HUES6 (cell line): ENCODE results near the gene MTOR.

ENCODE experiments used
- H3K27ac ChIP-seq: 2 replicates; pipeline ENCODE4 v1.7.0; 2013; ENCODE audit warnings: low read depth, mild to moderate bottlenecking, low read length, inconsistent platforms
- H3K27me3 ChIP-seq: 2 replicates; pipeline ENCODE4 v1.6.1; 2013; ENCODE audit warnings: low read length; ENCODE audit not compliant: control insufficient read depth, insufficient read depth
- H3K36me3 ChIP-seq: 2 replicates; pipeline ENCODE4 v1.6.1; 2013; ENCODE audit warnings: low read length; ENCODE audit not compliant: control insufficient read depth, insufficient read depth
- H3K4me1 ChIP-seq: 2 replicates; pipeline ENCODE4 v1.6.1; 2013; ENCODE audit warnings: low read length; ENCODE audit not compliant: control insufficient read depth, insufficient read depth
- H3K4me3 ChIP-seq: 2 replicates; pipeline ENCODE4 v1.5.1; 2013; ENCODE audit warnings: low read depth, low read length
- H3K9ac ChIP-seq: one replicate; pipeline ENCODE4 v1.6.1; 2013; ENCODE audit warnings: mild to moderate bottlenecking, low read length
- H3K9me3 ChIP-seq: 2 replicates; pipeline ENCODE4 v1.6.1; 2013; ENCODE audit warnings: low read depth, low read length; ENCODE audit not compliant: control insufficient read depth, insufficient read depth

Gene MTOR

DNA sequence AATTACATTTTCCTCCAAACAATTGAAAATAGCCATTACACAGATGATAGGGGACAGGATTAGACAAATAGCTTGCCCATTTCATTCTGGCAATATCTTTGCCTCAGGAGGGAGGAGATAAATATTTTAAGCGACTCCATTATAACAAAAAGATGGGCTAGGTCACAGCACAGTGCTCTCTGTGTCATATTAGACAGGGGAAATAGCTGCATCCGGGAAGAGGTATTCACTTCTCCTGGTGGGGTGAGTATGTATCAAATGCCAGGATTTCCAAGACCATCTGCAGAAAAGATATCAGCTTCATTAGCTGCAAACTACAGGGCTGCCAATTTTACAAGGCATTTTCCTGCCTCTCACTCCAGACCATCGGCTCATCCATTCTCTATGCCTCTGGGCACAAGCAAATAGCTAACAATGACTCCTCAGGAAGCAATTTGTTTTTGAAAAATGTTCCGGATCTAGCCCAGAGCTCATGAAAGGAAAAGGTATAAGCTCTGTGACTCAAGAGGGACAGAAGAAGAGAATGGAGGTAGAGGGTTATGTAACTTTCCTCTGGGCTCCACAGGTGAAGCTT is 115.1 kb downstream of the MTOR start:
- H3K36me3 ChIP-seq: peaks cover 84% of the 10 kb centered on the region
- no peaks in the 10 kb centered on the region for H3K27me3 ChIP-seq
- H3K9ac ChIP-seq: no peak overlapping the region
- no peaks in the 10 kb centered on the region for H3K9me3 ChIP-seq
- H3K27ac ChIP-seq: no peak overlapping the region
- no peak overlapping the region for H3K4me3 ChIP-seq
- H3K4me1 ChIP-seq: 0 out of 2 replicates have a peak, but pooled peaks cover 10% of the 10 kb centered on the region

GRCh38 chr1:11145741-11146140 is 116.6 kb downstream of the MTOR start:
- Histone ChIP-seq H3K4me1 (0 out of 2 replicates have a peak, but pooled peaks cover 10% of the 10 kb centered on the region), H3K27ac (no peak overlapping the region), H3K9ac (no peak overlapping the region), H3K9me3 (no peaks in the 10 kb centered on the region), H3K27me3 (no peaks in the 10 kb centered on the region), H3K36me3 (peaks cover 74% of the 10 kb centered on the region), H3K4me3 (no peak overlapping the region)

- Histone ChIP-seq H3K27ac (no peak overlapping the region), H3K27me3 (no peaks in the 10 kb centered on the region), H3K36me3 (peaks cover 75% of the 10 kb centered on the region)
Measured at GRCh38 chr1:11144570-11145256, 117.6 kb downstream of the MTOR start.

GRCh38 chr1:11143907-11144306 is 118.4 kb downstream of the MTOR start:
- H3K4me3 ChIP-seq: no peak overlapping the region
- H3K4me1 ChIP-seq: 0 out of 2 replicates have a peak, but pooled peaks cover 10% of the 10 kb centered on the region
- no peaks in the 10 kb centered on the region for H3K27me3 ChIP-seq
- H3K36me3 ChIP-seq: peaks cover 74% of the 10 kb centered on the region
- H3K27ac ChIP-seq: no peak overlapping the region
- H3K9me3 ChIP-seq: no peaks in the 10 kb centered on the region
- no peak overlapping the region for H3K9ac ChIP-seq

More at GRCh38 chr1:11144570-11145256, 117.6 kb downstream of the MTOR start:
- H3K9ac ChIP-seq: no peak overlapping the region
- no peaks in the 10 kb centered on the region for H3K9me3 ChIP-seq
- no peak overlapping the region for H3K4me3 ChIP-seq
- 0 out of 2 replicates have a peak, but pooled peaks cover 10% of the 10 kb centered on the region for H3K4me1 ChIP-seq

GRCh38 chr1:11143401-11143800 is 119.0 kb downstream of the MTOR start:
- H3K27ac ChIP-seq: no peak overlapping the region
- no peak overlapping the region for H3K9ac ChIP-seq
- peaks cover 76% of the 10 kb centered on the region for H3K36me3 ChIP-seq
- H3K9me3 ChIP-seq: no peaks in the 10 kb centered on the region
- H3K27me3 ChIP-seq: no peaks in the 10 kb centered on the region
- 0 out of 2 replicates have a peak, but pooled peaks cover 10% of the 10 kb centered on the region for H3K4me1 ChIP-seq
- H3K4me3 ChIP-seq: no peak overlapping the region

- 0 out of 2 replicates have a peak, but pooled peaks cover 8% of the 10 kb centered on the region for H3K4me1 ChIP-seq
- no peak overlapping the region for H3K9ac ChIP-seq
- H3K36me3 ChIP-seq: peaks cover 76% of the 10 kb centered on the region
- no peaks in the 10 kb centered on the region for H3K27me3 ChIP-seq
- no peak overlapping the region for H3K4me3 ChIP-seq
- H3K27ac ChIP-seq: no peak overlapping the region
- H3K9me3 ChIP-seq: no peaks in the 10 kb centered on the region
Measured at GRCh38 chr1:11142618-11143391, 119.5 kb downstream of the MTOR start.

DNA sequence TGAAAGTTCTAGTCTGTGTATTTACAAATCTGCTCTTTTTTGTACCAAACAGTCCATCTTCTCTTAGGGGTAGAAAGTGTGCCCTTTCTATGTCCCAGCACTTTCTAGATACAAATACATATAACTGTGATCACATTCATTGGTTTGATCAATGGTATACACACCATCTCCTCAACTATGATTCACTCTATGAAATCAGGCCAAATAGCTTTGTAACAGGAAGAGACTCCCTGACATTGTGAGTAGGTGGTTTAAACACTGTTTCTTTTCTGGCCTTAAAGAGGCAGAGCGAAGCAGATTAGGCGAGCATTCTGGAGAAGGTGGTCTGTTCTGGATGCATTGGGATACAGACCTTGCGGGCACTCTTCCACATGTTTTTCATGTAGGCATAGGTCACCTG is 123.4 kb downstream of the MTOR start:
- Histone ChIP-seq H3K36me3 (peaks cover 68% of the 10 kb centered on the region), H3K27ac (no peak overlapping the region), H3K9ac (no peak overlapping the region)

DNA sequence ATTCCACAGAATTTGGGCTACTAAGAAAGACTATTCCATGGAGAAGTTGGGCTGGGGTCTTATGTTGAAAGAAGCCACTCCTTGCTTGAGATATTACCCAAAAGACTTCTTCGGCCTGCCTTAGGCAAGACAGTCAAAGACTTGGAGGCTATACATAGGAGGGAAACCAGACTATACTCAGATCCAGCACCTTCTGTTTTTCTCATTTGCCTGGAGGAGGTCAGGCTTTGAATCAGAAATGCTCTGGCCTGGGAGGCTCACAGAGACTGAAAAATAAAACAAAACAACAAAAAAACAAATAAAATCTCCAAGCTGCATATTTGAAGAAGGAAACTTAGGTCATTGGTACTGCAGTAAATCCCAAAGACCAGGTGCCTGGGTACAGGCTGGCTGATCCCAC is 124.3 kb downstream of the MTOR start:
- H3K27me3 ChIP-seq: no peaks in the 10 kb centered on the region
- H3K27ac ChIP-seq: no peak overlapping the region
- H3K36me3 ChIP-seq: peaks cover 68% of the 10 kb centered on the region
- H3K4me3 ChIP-seq: no peak overlapping the region
- no peak overlapping the region for H3K9ac ChIP-seq
- H3K4me1 ChIP-seq: no peaks in the 10 kb centered on the region
- no peaks in the 10 kb centered on the region for H3K9me3 ChIP-seq

More for the DNA sequence above, 123.4 kb downstream of the MTOR start:
- no peaks in the 10 kb centered on the region for H3K27me3 ChIP-seq
- H3K4me3 ChIP-seq: no peak overlapping the region
- no peaks in the 10 kb centered on the region for H3K9me3 ChIP-seq
- H3K4me1 ChIP-seq: no peaks in the 10 kb centered on the region

GRCh38 chr1:11134898-11135266 is 127.5 kb downstream of the MTOR start:
- Histone ChIP-seq H3K36me3 (peaks cover 87% of the 10 kb centered on the region), H3K9me3 (no peaks in the 10 kb centered on the region), H3K4me3 (no peak overlapping the region), H3K9ac (no peak overlapping the region), H3K27ac (no peak overlapping the region), H3K4me1 (no peaks in the 10 kb centered on the region), H3K27me3 (no peaks in the 10 kb centered on the region)

GRCh38 chr1:11134251-11134897 is 128.0 kb downstream of the MTOR start:
- Histone ChIP-seq H3K9me3 (no peaks in the 10 kb centered on the region), H3K4me3 (no peak overlapping the region), H3K4me1 (no peaks in the 10 kb centered on the region), H3K27ac (no peak overlapping the region), H3K9ac (no peak overlapping the region), H3K36me3 (peaks cover 89% of the 10 kb centered on the region), H3K27me3 (no peaks in the 10 kb centered on the region)
